Spleen (tissue), 7 donors: ENCODE data around the gene FKRP.
A peak's percentile ranks its signal among the peaks of the same experiment; 100 is the strongest.

Experiments
- CTCF ChIP-seq, 11 experiments: fragments of 200-600 bp in 7 of 11; fragments of 450-650 bp in 4 of 11; sonication (generic) in 4 of 11; IDR thresholded peaks in 8 of 11; conservative IDR thresholded peaks in 3 of 11; 1 replicate in 7 of 11; 2 replicates in 4 of 11; pipeline versions ENCODE4 v1.4.0 to v1.8.0; 2016 to 2021; ENCODE audit warnings: antibody characterized with exemption in 11 of 11, inconsistent platforms in 4 of 11, mild to moderate bottlenecking in 1 of 11
- POLR2A ChIP-seq, 3 donors: fragments of 450-650 bp; IDR thresholded peaks; one replicate each; pipeline ENCODE4 v1.5.1; 2017; ENCODE audit warnings: antibody characterized with exemption in 3 of 3, mild to moderate bottlenecking in 1 of 3
- POLR2AphosphoS5 ChIP-seq, 3 donors: sonication (generic); formaldehyde crosslinking; IDR thresholded peaks; one replicate each; pipeline ENCODE4 v1.5.1; 2017; ENCODE audit warnings: antibody characterized with exemption in 3 of 3
- donor health status: DM: no; HTN: no; CAD: no; lungs with moderate emphysema.
- donor health status: DM: no; HTN: no; CAD: no.
- donor health status: DM: no; HTN: no; CAD: no.

GRCh38 chr19:46698395-46699321, 47.2 kb upstream of the FKRP start:
- TF ChIP-seq CTCF (IDR thresholded peaks at IDR 0.05 in 8 of 11, conservative IDR thresholded peaks at IDR 0.05 in 3 of 11) (no peak), POLR2A (IDR thresholded peaks at IDR 0.05) (no peak), POLR2AphosphoS5 (IDR thresholded peaks at IDR 0.05) (peak in 1 of 3 donors; percentile 37)
